Measurements from ENCODE around the gene RERGL. TPM values are rescaled to one million over a fixed set of nuclear protein-coding genes. Genes with fewer than 3 reads are reported as not detected.
"Not testable (repeated sequence)": the region's sequence is repeated elsewhere in the genome, so short reads cannot be mapped to it uniquely, and the experiment has no call there.

Gene RERGL, protein sequence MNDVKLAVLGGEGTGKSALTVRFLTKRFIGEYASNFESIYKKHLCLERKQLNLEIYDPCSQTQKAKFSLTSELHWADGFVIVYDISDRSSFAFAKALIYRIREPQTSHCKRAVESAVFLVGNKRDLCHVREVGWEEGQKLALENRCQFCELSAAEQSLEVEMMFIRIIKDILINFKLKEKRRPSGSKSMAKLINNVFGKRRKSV
- 2.0 TPM for total RNA-seq

- FAIRE-seq (no peak), DNase-seq (ENCODE audit: low spot score in 2 of 2) (no peak)
Measured at GRCh38 chr12:18090093-18090492, at the start of gene RERGL. Gene RERGL (minus strand): TSS chr12:18090193. CDS start chr12:18090140, 53 bp downstream.

GRCh38 chr12:18139254-18139653, 49.3 kb upstream of the RERGL start:
- DNase-seq (ENCODE audit: low spot score in 2 of 2), result no peak
- no peak for FAIRE-seq

DNA sequence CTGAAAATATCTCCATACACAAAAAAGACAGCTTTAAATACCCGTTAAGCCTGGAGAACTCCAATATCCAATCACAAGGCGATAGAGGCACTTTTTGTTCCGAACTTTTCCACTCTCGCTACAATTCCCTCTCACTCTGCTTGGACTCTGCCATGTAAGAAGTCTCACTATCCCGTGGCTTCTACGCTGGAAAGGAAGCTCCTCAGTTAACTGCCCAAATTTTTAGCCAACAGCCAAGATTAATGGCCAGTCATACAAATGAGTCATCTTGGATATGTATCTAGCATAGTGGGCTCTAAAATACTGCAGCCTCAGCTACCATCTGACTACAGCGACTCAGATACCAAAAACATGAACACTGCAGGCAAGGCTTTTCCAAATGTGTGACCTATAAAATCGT, 45.5 kb upstream of the RERGL start:
- no peak for DNase-seq (ENCODE audit: low spot score in 2 of 2)
- FAIRE-seq, result no peak

DNA sequence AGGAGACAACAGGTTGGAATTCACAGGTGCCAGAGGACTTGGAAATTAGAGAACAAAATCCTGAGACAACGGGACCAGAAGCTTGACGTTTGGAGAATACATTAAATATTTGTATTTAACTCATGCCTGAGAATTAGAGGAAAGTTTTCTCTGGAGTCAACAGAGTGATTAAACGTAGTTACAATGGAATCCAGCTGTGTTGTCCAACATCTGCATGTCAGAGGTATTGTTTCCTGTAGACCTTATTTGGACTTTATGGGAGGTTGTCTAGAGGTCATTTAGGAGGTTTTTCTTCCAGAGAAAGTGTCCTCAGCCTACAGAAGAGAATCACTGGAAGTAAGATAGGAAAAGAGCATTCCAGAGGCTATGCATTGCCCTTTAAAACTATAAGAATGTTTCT, 45.1 kb upstream of the RERGL start:
- no peak for FAIRE-seq
- DNase-seq (ENCODE audit: low spot score in 2 of 2), result no peak

DNA sequence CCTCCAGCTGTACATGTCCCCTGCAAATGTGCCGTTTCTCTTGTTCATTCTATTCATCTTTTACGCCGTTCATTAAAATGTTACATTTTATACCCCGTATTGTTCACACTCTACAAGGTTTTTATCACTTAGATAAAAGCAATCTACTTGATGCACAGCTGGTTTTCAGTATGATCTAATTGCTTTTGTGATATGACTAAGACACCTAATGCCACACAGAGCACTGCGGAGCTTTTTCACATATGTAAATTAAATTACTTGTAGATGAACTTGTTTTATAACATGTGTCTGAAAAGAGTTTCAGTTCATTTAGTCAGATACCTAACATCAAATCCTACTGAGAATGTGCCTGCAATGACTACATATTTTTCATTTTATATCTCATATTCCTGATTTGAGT, 40.9 kb upstream of the RERGL start:
- FAIRE-seq, result no peak
- no peak for DNase-seq (ENCODE audit: low spot score in 2 of 2)

GRCh38 chr12:18123707-18124106, 33.7 kb upstream of the RERGL start:
- DNase-seq (ENCODE audit: low spot score in 2 of 2), result no peak
- FAIRE-seq, result no peak

DNA sequence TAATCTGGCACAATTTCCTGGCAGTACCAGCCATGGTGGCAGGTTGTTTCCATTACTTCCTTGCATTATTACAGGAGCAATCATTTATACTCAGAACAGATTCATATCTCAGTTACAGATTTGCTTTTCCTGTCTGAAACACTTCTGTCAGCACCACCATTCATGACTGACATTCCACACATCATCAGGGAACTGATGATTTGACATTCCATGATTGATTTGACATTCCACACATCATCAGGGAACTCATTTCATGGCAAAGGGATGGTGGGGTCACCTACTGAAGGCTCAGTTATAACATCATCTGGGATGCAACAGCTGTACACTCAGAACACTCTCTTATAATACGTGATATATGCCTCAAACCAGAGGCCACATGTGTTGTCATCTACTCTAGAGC, 30.9 kb upstream of the RERGL start:
- FAIRE-seq (no peak), DNase-seq (ENCODE audit: low spot score in 2 of 2) (no peak)

GRCh38 chr12:18108611-18109010, 18.6 kb upstream of the RERGL start:
- no peak for FAIRE-seq
- no peak for DNase-seq (ENCODE audit: low spot score in 2 of 2)

DNA sequence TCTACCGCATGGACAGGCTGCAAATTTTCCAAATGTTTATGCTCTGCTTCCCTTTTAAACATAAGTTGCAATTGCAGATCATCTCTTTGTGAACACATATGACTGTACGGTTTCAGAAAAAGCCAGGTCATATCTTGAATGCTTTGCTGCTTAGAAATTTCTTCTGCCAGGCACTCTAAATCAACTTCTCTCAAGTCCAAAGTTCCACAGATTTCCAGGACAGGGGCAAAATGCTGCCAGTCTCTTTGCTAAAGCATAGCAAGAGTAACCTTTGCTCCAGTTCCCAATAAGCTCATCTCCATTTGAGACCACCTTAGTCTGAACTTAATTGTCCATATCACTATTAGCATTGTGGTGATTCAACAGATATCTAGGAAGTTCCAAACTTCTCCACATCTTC, 13.6 kb upstream of the RERGL start:
- FAIRE-seq, result no peak
- no peak for DNase-seq (ENCODE audit: low spot score in 2 of 2)

DNA sequence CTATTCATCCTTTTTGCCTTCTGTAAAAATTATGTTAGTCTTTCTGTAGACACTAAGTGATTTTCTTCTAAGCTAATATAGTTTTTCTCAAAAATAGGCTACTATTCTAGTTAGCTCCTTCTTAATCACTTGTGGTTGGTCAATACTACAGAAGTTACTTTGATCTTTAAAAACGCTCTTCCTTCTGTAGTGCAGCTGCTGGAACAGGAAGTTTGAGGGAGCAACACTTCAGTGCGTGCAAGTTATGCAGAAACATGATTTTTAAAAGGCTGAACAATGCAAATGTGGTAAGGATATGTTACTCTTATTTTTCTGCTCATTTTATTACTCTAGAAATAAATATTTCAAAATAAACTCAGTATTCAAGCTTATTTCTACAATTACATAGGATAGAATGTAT, 11.1 kb upstream of the RERGL start:
- DNase-seq (ENCODE audit: low spot score in 2 of 2), result no peak
- no peak for FAIRE-seq

GRCh38 chr12:18084080-18084479, 5.9 kb downstream of the RERGL start:
- DNase-seq (ENCODE audit: low spot score in 2 of 2), result no peak
- FAIRE-seq, result no peak

- FAIRE-seq (no peak), DNase-seq (ENCODE audit: low spot score in 2 of 2) (no peak)
Measured at GRCh38 chr12:18079541-18080246, 10.3 kb downstream of the RERGL start.

DNA sequence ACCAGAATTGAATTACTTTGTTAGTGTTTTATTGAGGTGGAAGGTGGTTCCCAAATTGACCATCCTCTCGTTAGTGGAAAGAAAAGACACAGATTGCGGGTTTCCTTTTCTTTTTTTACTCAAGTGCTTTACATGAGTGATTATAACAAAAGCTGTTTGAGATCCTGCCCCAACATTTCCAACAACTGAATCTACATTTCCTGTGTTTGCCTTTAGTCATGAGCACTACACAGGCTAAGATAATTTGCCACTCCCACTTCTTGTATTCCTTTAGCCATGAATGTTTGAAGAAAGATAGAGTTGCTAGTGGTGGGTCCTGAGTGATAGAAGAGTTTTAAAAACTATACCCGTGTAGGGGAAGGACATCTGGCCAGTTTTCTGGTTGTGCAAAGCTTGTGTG, 16.0 kb downstream of the RERGL start:
- DNase-seq (ENCODE audit: low spot score in 2 of 2), result no peak
- no peak for FAIRE-seq

DNA sequence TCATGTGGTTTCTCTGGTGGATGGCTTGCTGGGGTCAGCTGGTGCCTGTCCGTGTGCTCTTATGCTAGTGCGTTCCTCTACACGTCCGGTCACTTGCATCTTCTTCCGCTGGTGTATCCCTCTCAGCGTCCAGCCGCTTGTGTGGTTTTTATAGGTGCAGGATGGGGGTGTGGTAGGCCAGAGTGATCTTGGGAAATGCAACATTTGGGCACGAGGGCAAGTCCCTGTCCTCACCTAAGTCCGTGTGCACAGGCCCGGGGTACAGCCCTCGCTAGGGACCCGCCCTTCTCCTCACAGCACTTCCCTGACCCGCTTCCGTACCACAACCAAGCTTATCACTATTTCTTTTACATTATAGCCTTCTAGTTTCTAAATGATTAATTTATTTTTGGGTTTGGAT, 17.3 kb downstream of the RERGL start:
- DNase-seq (ENCODE audit: low spot score in 2 of 2) (no peak), FAIRE-seq (no peak)

- no peak for FAIRE-seq
- no peak for DNase-seq (ENCODE audit: low spot score in 2 of 2)
Measured at GRCh38 chr12:18071336-18071735, 18.7 kb downstream of the RERGL start.

DNA sequence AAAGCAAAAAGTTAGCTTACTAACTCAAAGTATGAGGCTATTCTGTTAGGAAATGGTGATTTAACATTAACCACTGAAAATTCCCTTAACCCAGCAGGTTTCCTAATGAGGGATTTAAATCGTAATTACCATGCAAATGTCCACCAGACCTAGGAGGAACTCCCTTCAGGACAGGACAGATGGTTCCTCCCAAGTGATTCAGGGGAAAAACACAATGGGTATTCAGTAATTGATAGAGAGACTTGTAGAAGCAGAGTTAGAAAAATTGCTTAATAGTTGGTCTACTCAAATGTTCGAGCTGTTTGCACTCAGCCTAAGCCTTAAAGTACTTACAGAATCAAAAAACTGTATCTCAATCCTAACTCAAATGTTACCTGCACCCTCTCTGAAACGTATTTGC, 21.6 kb downstream of the RERGL start:
- DNase-seq (ENCODE audit: low spot score in 2 of 2), result no peak
- FAIRE-seq, result no peak

DNA sequence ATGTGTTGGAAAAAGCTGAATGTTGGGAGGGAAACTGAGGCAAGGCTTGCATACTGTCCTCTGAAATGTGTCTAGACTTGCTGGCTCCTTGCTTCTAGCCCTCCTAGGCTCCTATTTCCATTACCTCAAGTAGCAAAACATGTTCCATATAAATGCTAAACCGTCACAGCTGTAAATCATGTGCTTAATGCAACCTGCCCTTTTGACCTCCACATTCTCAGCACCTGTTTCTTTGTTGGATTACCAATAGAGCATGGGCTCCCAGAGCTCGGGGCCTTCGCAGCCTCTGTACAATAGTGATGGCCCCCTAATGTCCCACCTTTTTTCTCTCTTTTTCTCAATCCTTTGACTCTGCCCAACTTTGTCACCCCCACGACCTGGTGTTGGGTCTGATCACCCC, 23.3 kb downstream of the RERGL start:
- no peak for DNase-seq (ENCODE audit: low spot score in 2 of 2)
- FAIRE-seq, result no peak

DNA sequence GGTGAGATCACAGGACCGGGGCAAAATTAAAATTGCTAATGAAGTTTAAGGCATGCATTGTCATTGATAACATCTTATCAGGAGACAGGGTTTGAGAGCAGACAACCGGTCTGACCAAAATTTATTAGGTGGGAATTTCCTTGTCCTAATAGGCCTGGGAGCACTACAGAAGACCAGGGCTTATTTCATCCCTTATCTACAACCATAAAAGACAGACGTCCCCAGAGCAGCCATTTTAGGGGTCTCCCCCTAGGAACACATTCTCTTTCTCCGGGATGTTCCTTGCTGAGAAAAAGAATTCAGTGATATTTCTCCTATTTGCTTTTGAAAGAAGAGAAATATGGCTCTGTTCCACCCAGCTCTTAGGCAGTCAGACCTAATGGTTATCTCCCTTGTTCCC, 27.1 kb downstream of the RERGL start:
- DNase-seq (ENCODE audit: low spot score in 2 of 2); FAIRE-seq: not testable (repeated sequence)

DNA sequence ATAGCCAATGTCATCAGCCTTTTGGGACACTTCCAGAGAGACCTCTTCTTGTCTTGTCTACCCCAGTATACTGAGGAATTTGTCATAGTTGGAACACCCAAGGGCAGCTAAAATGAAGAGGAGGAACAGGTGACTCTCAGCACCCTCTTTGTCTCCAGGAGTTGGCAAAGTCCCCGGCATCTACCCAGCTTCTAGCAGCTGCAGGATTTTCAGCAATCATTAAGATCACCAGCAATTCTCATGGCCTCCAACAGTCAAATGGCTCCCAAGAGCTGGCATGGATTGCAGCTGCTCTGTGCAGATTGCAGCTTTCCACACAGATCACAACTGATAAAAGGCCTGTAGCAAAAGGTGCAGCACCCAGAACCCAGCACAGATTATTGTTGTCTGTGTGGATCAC, 32.9 kb downstream of the RERGL start:
- no peak for FAIRE-seq
- no peak for DNase-seq (ENCODE audit: low spot score in 2 of 2)

- DNase-seq (ENCODE audit: low spot score in 2 of 2), result no peak
- no peak for FAIRE-seq
Measured at GRCh38 chr12:18054925-18055619, 34.9 kb downstream of the RERGL start.

GRCh38 chr12:18045446-18045992, 44.5 kb downstream of the RERGL start:
- no peak for FAIRE-seq

More at GRCh38 chr12:18045446-18045992, 44.5 kb downstream of the RERGL start:
- DNase-seq (ENCODE audit: low spot score in 2 of 2), result no peak

Measured in frontal cortex (tissue), 4 donors.